Memory B cell (primary cell): Measurements from ENCODE around the gene CAPN14.

Source experiments
- ATAC-seq: fragments of 150-1000 bp; cut with Tn5 transposase; 2 replicates; pipeline ENCODE4 v1.10.0; 2021; ENCODE audit warnings: low read depth, mild to moderate bottlenecking, moderate library complexity
- DNase-seq, 2 donors: peaks; one replicate each; pipeline ENCODE4 v3.0.0; 2022; ENCODE audit warnings: low spot score in 2 of 2
- H3K27ac Mint-ChIP-seq: one replicate; pipeline ENCODE4 v1.8.0; 2022; ENCODE audit warnings: mild to moderate bottlenecking, moderate library complexity, mixed read lengths
- H3K27me3 Mint-ChIP-seq: one replicate; pipeline ENCODE4 v1.8.0; 2022; ENCODE audit warnings: mixed read lengths
- H3K36me3 Mint-ChIP-seq: one replicate; pipeline ENCODE4 v1.8.0; 2022; ENCODE audit warnings: mild to moderate bottlenecking, mixed read lengths
- H3K4me1 Mint-ChIP-seq: one replicate; pipeline ENCODE4 v1.8.0; 2022; ENCODE audit warnings: mixed read lengths
- H3K4me3 Mint-ChIP-seq: one replicate; pipeline ENCODE4 v1.8.0; 2022; ENCODE audit warnings: mild to moderate bottlenecking, moderate library complexity, mixed read lengths
- H3K9me3 Mint-ChIP-seq: one replicate; pipeline ENCODE4 v1.8.0; 2022; ENCODE audit warnings: mixed read lengths

CAPN14 gene

GRCh38 chr2:31141443-31142085 lies 75.8 kb downstream of the CAPN14 start:
- ATAC-seq (no peak), DNase-seq (no peak)
- no peak overlapping the region for H3K4me3 Mint-ChIP-seq
- H3K36me3 Mint-ChIP-seq = no peaks in the 10 kb centered on the region
- H3K4me1 Mint-ChIP-seq = peaks cover 6% of the 10 kb centered on the region
- H3K27ac Mint-ChIP-seq = no peak overlapping the region
- no peaks in the 10 kb centered on the region for H3K27me3 Mint-ChIP-seq
- no peaks in the 10 kb centered on the region for H3K9me3 Mint-ChIP-seq

GRCh38 chr2:31140151-31140550 lies 77.2 kb downstream of the CAPN14 start:
- H3K4me3 Mint-ChIP-seq = no peak overlapping the region
- H3K4me1 Mint-ChIP-seq = peaks cover 6% of the 10 kb centered on the region
- no peak overlapping the region for H3K27ac Mint-ChIP-seq
- H3K9me3 Mint-ChIP-seq = no peaks in the 10 kb centered on the region
- no peak for DNase-seq
- peaks cover 3% of the 10 kb centered on the region for H3K27me3 Mint-ChIP-seq
- H3K36me3 Mint-ChIP-seq = no peaks in the 10 kb centered on the region
- no peak for ATAC-seq

- Mint-ChIP-seq H3K36me3 (no peaks in the 10 kb centered on the region), H3K27ac (no peak overlapping the region), H3K4me3 (peak overlapping the region; percentile 17), H3K27me3 (peaks cover 3% of the 10 kb centered on the region), H3K4me1 (peaks cover 6% of the 10 kb centered on the region), H3K9me3 (no peaks in the 10 kb centered on the region)
- DNase-seq = no peak
- no peak for ATAC-seq
These were observed 77.6 kb downstream of the CAPN14 start for GRCh38 chr2:31139671-31140070.

- Mint-ChIP-seq H3K4me3 (peak within 1 kb of the TSS; percentile 85), H3K27me3 (peaks cover 3% of the 10 kb centered on the region), H3K27ac (no peak within 1 kb of the TSS), H3K9me3 (no peaks in the 10 kb centered on the region), H3K4me1 (peaks cover 6% of the 10 kb centered on the region), H3K36me3 (no peaks in the 10 kb centered on the region)
- ATAC-seq (peak; percentile 80), DNase-seq (peak; percentile 51 to 71)
These were observed 79.0 kb downstream of the CAPN14 start, which contains the start of gene GALNT14 for GRCh38 chr2:31138037-31138962. Gene GALNT14 (minus strand): TSS chr2:31138440. CDS start chr2:31138086, 354 bp downstream.

- no peaks in the 10 kb centered on the region for H3K9me3 Mint-ChIP-seq
- H3K36me3 Mint-ChIP-seq = no peaks in the 10 kb centered on the region
- DNase-seq (peak in 1 of 2 donors; percentile 25), ATAC-seq (no peak)
- H3K4me1 Mint-ChIP-seq = peaks cover 6% of the 10 kb centered on the region
- peak overlapping the region; percentile 29 for H3K27ac Mint-ChIP-seq
- H3K27me3 Mint-ChIP-seq = peaks cover 3% of the 10 kb centered on the region
- H3K4me3 Mint-ChIP-seq = peak overlapping the region; percentile 85
These were observed 79.9 kb downstream of the CAPN14 start for GRCh38 chr2:31137211-31138036.

DNA sequence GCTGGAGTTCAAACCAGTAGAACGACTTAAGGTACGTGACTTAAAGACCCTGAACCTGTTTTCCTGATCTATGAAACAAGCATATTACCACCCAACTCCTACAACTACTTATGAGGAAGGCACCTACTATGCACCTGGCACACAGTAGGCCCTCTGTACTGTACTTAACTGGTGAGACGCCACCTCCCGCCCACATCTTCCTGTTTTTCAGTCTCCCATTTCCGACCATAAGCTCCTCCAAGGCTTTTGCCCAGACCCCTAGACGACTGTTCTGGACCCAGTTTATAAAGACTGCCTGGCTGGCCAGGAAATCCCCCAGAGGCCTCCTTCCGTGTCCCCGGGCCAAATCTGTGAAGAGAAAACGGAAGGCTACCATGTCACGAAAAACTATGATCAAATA lies 80.6 kb downstream of the CAPN14 start:
- H3K27ac Mint-ChIP-seq = peak overlapping the region; percentile 29
- no peaks in the 10 kb centered on the region for H3K36me3 Mint-ChIP-seq
- peaks cover 6% of the 10 kb centered on the region for H3K4me1 Mint-ChIP-seq
- no peak for ATAC-seq
- peak overlapping the region; percentile 64 for H3K4me3 Mint-ChIP-seq
- H3K27me3 Mint-ChIP-seq = peaks cover 3% of the 10 kb centered on the region
- peak in 1 of 2 donors; percentile 23 for DNase-seq
- no peaks in the 10 kb centered on the region for H3K9me3 Mint-ChIP-seq

DNA sequence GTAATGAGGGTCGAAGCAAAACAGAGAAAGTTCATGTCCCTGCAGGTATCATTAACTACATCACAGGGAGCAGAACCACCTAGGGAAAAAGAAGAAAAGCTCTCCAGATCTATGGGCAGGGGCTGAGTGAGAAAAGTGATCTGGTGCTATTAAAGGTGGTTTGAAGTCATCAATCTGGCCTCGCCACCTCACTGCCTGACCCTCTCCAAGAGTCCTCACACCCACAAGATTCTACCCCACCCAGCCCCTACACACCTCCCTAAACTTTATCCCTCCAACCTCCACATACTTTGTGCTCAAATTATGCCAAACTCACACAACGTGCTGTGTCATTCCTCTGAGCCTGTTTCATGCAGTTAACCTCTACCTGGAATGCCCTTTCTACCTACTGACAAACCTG lies 81.3 kb downstream of the CAPN14 start:
- Mint-ChIP-seq H3K4me1 (peaks cover 5% of the 10 kb centered on the region), H3K27ac (no peak overlapping the region), H3K4me3 (no peak overlapping the region), H3K9me3 (no peaks in the 10 kb centered on the region), H3K27me3 (peaks cover 3% of the 10 kb centered on the region), H3K36me3 (no peaks in the 10 kb centered on the region)
- ATAC-seq (no peak), DNase-seq (no peak)

- peaks cover 5% of the 10 kb centered on the region for H3K4me1 Mint-ChIP-seq
- no peak overlapping the region for H3K27ac Mint-ChIP-seq
- ATAC-seq = no peak
- no peaks in the 10 kb centered on the region for H3K9me3 Mint-ChIP-seq
- H3K27me3 Mint-ChIP-seq = peaks cover 3% of the 10 kb centered on the region
- DNase-seq = no peak
- no peak overlapping the region for H3K4me3 Mint-ChIP-seq
- no peaks in the 10 kb centered on the region for H3K36me3 Mint-ChIP-seq
These were observed 82.8 kb downstream of the CAPN14 start for GRCh38 chr2:31134480-31134879.

DNA sequence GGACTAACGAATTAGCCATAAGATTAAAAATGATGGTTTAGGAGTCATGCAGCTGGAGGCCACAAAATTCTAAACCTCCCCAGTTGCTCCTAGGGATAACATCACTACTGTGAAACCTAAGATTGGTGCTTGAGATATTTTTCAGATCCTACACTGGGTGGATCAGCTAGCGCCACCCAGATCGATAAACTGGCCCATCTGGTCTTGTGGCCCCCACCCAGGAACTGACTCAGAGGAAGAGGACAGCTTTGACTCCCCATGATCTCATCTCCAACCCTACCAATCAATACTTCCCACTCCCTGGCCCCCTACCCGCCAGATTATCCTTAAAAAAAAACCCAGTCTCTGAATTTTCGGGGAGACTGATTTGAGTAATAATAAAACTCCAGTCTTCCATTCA lies 84.5 kb downstream of the CAPN14 start:
- no peak for ATAC-seq
- Mint-ChIP-seq H3K4me3 (no peak overlapping the region), H3K9me3 (no peaks in the 10 kb centered on the region), H3K4me1 (peaks cover 5% of the 10 kb centered on the region), H3K36me3 (no peaks in the 10 kb centered on the region), H3K27ac (no peak overlapping the region), H3K27me3 (peaks cover 3% of the 10 kb centered on the region)
- no peak for DNase-seq

GRCh38 chr2:31131871-31132270 lies 85.4 kb downstream of the CAPN14 start:
- H3K4me1 Mint-ChIP-seq = peaks cover 2% of the 10 kb centered on the region
- no peak overlapping the region for H3K4me3 Mint-ChIP-seq
- H3K9me3 Mint-ChIP-seq = no peaks in the 10 kb centered on the region
- no peak for ATAC-seq
- H3K36me3 Mint-ChIP-seq = no peaks in the 10 kb centered on the region
- DNase-seq = no peak
- no peak overlapping the region for H3K27ac Mint-ChIP-seq
- H3K27me3 Mint-ChIP-seq = peaks cover 3% of the 10 kb centered on the region

- no peak overlapping the region for H3K27ac Mint-ChIP-seq
- no peaks in the 10 kb centered on the region for H3K27me3 Mint-ChIP-seq
- H3K4me1 Mint-ChIP-seq = no peaks in the 10 kb centered on the region
- peaks cover 2% of the 10 kb centered on the region for H3K36me3 Mint-ChIP-seq
- H3K9me3 Mint-ChIP-seq = no peaks in the 10 kb centered on the region
- ATAC-seq = no peak
- no peak for DNase-seq
- H3K4me3 Mint-ChIP-seq = no peak overlapping the region
These were observed 87.7 kb downstream of the CAPN14 start for GRCh38 chr2:31129375-31130171.

DNA sequence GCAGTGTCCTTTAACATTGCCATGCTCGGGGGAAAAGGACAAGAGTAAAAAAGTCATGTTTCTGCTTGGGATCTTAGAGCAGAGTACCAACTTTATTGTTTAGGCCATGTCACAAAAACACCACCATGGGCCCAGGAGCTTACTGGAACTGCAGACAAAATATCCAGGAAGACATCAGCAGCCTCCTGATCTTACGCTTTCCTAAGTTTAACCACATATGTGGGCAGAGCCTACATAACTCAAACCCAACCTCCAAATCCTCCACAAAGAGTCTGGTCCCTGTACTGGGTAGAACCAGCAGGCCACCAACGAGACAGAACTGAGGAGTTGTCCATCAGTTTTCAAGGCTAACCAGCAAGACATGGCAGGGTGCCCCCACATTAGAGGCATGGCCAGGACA lies 89.4 kb downstream of the CAPN14 start:
- H3K27me3 Mint-ChIP-seq = no peaks in the 10 kb centered on the region
- peaks cover 2% of the 10 kb centered on the region for H3K36me3 Mint-ChIP-seq
- DNase-seq (no peak), ATAC-seq (no peak)
- no peaks in the 10 kb centered on the region for H3K9me3 Mint-ChIP-seq
- no peak overlapping the region for H3K27ac Mint-ChIP-seq
- H3K4me1 Mint-ChIP-seq = no peaks in the 10 kb centered on the region
- no peak overlapping the region for H3K4me3 Mint-ChIP-seq

DNA sequence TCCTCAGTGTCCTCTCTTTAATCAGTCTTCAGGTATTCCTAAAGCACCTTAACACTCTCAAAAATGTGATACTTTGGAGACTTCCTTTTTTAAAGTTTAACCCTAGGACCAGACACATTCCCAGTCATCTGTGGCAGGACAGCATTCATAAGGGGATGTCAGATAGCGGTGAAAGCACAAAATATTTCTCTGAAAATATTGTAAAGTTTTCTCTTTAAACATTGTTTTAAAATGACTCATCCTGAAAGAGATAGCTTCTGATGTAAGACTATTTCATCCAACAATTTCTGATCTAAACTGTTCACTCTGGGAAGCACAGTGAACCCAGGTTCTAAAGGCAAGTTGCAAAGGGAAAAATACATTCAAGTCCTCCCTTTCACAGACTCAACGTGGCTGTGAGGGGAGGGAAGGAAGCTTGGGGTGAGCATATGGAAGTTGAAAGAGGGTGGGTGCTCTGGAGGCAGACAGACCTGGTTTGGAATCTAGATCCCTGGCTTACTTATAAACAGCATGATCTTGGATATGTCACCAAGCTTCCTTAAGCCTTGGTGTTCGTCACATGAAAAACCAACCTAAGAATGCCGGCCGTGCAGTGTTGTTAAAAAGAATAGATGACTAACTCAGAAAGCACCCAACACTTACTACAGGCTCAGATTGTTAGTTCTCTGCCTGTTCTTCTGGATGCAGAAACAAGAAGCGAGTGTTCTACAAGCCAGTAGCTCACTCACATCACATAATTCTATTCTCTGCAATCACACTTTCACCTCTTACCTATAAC lies 91.2 kb downstream of the CAPN14 start:
- DNase-seq (no peak), ATAC-seq (no peak)
- H3K36me3 Mint-ChIP-seq = peaks cover 2% of the 10 kb centered on the region
- no peak overlapping the region for H3K4me3 Mint-ChIP-seq
- no peaks in the 10 kb centered on the region for H3K9me3 Mint-ChIP-seq
- H3K27ac Mint-ChIP-seq = no peak overlapping the region
- H3K4me1 Mint-ChIP-seq = no peaks in the 10 kb centered on the region
- no peaks in the 10 kb centered on the region for H3K27me3 Mint-ChIP-seq
